Spleen (tissue), 11 donors: ENCODE measurements around the gene HTATSF1. TPM values are rescaled to one million over a fixed set of nuclear protein-coding genes. Genes with fewer than 3 reads are reported as not detected.

Experiments used
- DNase-seq: peaks from one replicate; pipeline ENCODE4 v3.0.0-alpha.2; 2020
- H3K27ac ChIP-seq, 8 donors: fragments of 200-600 bp; sonication (generic) in 7 of 8; 1 replicate in 4 of 8; 2 replicates in 4 of 8; pipeline versions ENCODE4 v1.5.0 to v1.8.0; 2016 to 2021; ENCODE audit warnings: inconsistent platforms in 4 of 8, mild to moderate bottlenecking in 4 of 8, moderate library complexity in 1 of 8
- H3K27me3 ChIP-seq, 7 donors: fragments of 200-600 bp; sonication (generic) in 6 of 7; replicated peaks in 1 of 7; 1 replicate in 4 of 7; 2 replicates in 3 of 7; pipeline versions ENCODE4 v1.5.0 to v1.8.0; 2016 to 2021; ENCODE audit warnings: inconsistent platforms in 3 of 7, mild to moderate bottlenecking in 1 of 7
- H3K36me3 ChIP-seq, 6 donors: fragments of 200-600 bp; sonication (generic) in 5 of 6; 1 replicate in 4 of 6; 2 replicates in 2 of 6; pipeline versions ENCODE4 v1.5.0 to v1.8.0; 2016 to 2021; ENCODE audit warnings: inconsistent platforms in 2 of 6
- H3K4me1 ChIP-seq, 6 donors: fragments of 200-600 bp; sonication (generic) in 5 of 6; 1 replicate in 3 of 6; 2 replicates in 3 of 6; pipeline versions ENCODE4 v1.5.0 to v1.8.0; 2016 to 2021; ENCODE audit warnings: inconsistent platforms in 3 of 6
- H3K4me3 ChIP-seq, 8 donors: fragments of 200-600 bp; sonication (generic) in 7 of 8; 1 replicate in 4 of 8; 2 replicates in 4 of 8; pipeline versions ENCODE4 v1.5.0 to v1.8.0; 2016 to 2021; ENCODE audit warnings: inconsistent platforms in 4 of 8, mild to moderate bottlenecking in 4 of 8, moderate library complexity in 2 of 8
- H3K9me3 ChIP-seq, 8 donors: fragments of 200-600 bp; sonication (generic) in 7 of 8; 1 replicate in 4 of 8; 2 replicates in 4 of 8; pipeline versions ENCODE4 v1.5.0 to v1.8.0; 2016 to 2021; ENCODE audit warnings: inconsistent platforms in 4 of 8
- POLR2A ChIP-seq, 3 donors: fragments of 450-650 bp; IDR thresholded peaks; one replicate each; pipeline ENCODE4 v1.5.1; 2017; ENCODE audit warnings: antibody characterized with exemption in 3 of 3, mild to moderate bottlenecking in 1 of 3
- POLR2AphosphoS5 ChIP-seq, 3 donors: sonication (generic); formaldehyde crosslinking; IDR thresholded peaks; one replicate each; pipeline ENCODE4 v1.5.1; 2017; ENCODE audit warnings: antibody characterized with exemption in 3 of 3
- WGBS, 5 donors: extraction: QIAGEN DNeasy Blood & Tissue Kit in 3 of 5; methylation state at CpG; one replicate each; pipeline versions ENCODE4 v1.1.5 to v1.1.7; 2013 to 2018; 5-methylcytosine and 5-hydroxymethylcytosine counted together
- intact Hi-C: fragments of 100-400 bp; cut with DNase I; formaldehyde crosslinking; loops from one replicate; pipeline ENCODE4 v1.15.0; 2023; ENCODE audit warnings: low total_unique reads
- polyA plus RNA-seq, 3 donors: library from polyadenylated mRNA; stranded (reverse); fragments of 200-250 nt; gene quantifications; one replicate each; pipeline ENCODE4 v1.2.1, GENCODE V29; 2013
- total RNA-seq, 7 donors: library from RNA; depleted of rRNA in 3 of 7; stranded (reverse); fragments of >200 nt in 3 of 7; fragmentation: NEBNext Ultra II Directional in 4 of 7; extraction: Animal tissue kit (Norgen Biotek cat#: 25700) in 4 of 7; gene quantifications; one replicate each; pipeline versions ENCODE4 v1.1.0 to v1.2.1, GENCODE V29; 2016 to 2021
- TF ChIP-seq, protein P1 (sequence below), 11 experiments: fragments of 200-600 bp in 7 of 11; fragments of 450-650 bp in 4 of 11; sonication (generic) in 4 of 11; IDR thresholded peaks in 8 of 11; conservative IDR thresholded peaks in 3 of 11; 1 replicate in 7 of 11; 2 replicates in 4 of 11; pipeline versions ENCODE4 v1.4.0 to v1.8.0; 2016 to 2021; ENCODE audit warnings: antibody characterized with exemption in 11 of 11, inconsistent platforms in 4 of 11, mild to moderate bottlenecking in 1 of 11
- donor health status: healthy with polysubstance abuse.
- donor health status: DM: no; HTN: no; CAD: no; lungs with moderate emphysema.
- donor health status: DM: no; HTN: no; CAD: no.
- donor health status: Bipolar disorder and iron deficiency.
- donor health status: healthy.
- donor health status: DM: no; HTN: no; CAD: no.
- donor health status: DM: yes; HTN: yes; CAD: no.

HTATSF1 gene
- total and polyA plus RNA-seq, 10 donors: 15.8 to 40.5 (median 25.5) TPM

- WGBS, 5 donors: 44 to 64% (median 61%) methylated on average over 2 of the region's 2 CpGs
- intact Hi-C loops: no loop called here
- no peak for DNase-seq
These were observed 28.6 kb downstream of the HTATSF1 start for GRCh38 chrX:136525738-136526606.

DNA sequence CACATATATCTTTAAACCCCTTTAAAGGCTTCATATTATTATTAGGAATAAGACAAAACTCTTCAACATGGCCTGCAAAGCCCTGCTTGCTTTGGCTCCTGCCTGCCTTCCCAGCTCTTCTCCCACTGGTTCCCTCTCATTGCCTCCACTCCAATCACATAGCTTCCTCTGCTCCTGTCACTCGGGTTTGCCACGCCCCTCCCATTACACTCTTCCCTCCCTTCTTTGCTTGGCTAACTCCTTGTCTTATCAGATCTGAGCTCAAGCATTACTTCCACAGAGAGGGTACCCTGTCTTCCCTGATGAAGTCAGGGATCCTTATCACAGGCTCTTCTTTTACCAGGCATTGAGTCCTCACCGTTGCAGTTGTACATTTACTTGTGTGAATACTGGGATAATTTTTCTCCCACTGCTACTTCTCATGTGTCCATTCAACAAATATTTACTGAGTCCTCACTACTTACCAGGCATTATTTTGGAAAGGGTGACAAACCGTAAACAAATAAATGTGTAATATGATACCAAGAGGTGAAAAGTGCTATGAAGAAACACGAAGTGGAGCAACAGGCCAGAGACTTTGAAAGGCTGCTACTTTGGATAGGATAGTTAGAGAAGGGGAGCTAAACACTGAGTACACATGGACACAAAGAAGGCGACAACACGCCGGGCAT lies 31.4 kb downstream of the HTATSF1 start:
- TF ChIP-seq, protein P1, sequence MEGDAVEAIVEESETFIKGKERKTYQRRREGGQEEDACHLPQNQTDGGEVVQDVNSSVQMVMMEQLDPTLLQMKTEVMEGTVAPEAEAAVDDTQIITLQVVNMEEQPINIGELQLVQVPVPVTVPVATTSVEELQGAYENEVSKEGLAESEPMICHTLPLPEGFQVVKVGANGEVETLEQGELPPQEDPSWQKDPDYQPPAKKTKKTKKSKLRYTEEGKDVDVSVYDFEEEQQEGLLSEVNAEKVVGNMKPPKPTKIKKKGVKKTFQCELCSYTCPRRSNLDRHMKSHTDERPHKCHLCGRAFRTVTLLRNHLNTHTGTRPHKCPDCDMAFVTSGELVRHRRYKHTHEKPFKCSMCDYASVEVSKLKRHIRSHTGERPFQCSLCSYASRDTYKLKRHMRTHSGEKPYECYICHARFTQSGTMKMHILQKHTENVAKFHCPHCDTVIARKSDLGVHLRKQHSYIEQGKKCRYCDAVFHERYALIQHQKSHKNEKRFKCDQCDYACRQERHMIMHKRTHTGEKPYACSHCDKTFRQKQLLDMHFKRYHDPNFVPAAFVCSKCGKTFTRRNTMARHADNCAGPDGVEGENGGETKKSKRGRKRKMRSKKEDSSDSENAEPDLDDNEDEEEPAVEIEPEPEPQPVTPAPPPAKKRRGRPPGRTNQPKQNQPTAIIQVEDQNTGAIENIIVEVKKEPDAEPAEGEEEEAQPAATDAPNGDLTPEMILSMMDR (IDR thresholded peaks at IDR 0.05 in 8 of 11, conservative IDR thresholded peaks at IDR 0.05 in 3 of 11): no peak
- TF ChIP-seq POLR2A (IDR thresholded peaks at IDR 0.05) (no peak), POLR2AphosphoS5 (IDR thresholded peaks at IDR 0.05) (no peak)
- WGBS, 5 donors: 71 to 88% (median 81%) methylated on average over 8 of the region's 8 CpGs

More at GRCh38 chrX:136525738-136526606, 28.6 kb downstream of the HTATSF1 start:
- no peaks in the 10 kb centered on the region for H3K4me1 ChIP-seq
- H3K4me3 ChIP-seq: no peak overlapping the region
- H3K9me3 ChIP-seq: no peaks in the 10 kb centered on the region
- no peaks in the 10 kb centered on the region for H3K36me3 ChIP-seq
- H3K27ac ChIP-seq: no peak overlapping the region
- TF ChIP-seq POLR2A (IDR thresholded peaks at IDR 0.05): no peak
- no peak for TF ChIP-seq POLR2AphosphoS5 (IDR thresholded peaks at IDR 0.05)
- TF ChIP-seq, protein P1 (IDR thresholded peaks at IDR 0.05 in 8 of 11, conservative IDR thresholded peaks at IDR 0.05 in 3 of 11): no peak
- no peaks in the 10 kb centered on the region for H3K27me3 ChIP-seq

DNA sequence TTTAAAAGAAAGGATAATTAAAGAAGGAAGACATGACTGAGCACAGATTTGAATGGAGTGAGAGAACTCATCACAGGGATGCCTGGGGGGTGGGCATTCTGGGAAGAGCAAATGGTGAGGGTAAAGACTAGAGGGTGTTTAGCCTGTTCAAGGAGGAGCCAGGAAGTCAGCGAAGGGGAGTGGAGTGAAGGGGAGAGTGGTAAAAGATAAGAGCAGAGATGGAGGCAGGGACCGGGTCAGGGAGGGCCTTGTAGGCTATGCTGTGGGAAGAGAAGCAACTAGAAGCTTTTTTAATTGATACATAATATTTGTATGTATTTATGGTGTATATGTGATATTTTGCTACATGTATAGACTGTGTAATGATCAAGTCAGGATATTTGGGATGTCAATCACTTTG lies 32.4 kb downstream of the HTATSF1 start:
- intact Hi-C loops: no loop called here
- no peak for DNase-seq
- Histone ChIP-seq H3K27ac (no peak overlapping the region), H3K4me1 (no peaks in the 10 kb centered on the region), H3K36me3 (no peaks in the 10 kb centered on the region), H3K4me3 (no peak overlapping the region), H3K9me3 (no peaks in the 10 kb centered on the region), H3K27me3 (no peaks in the 10 kb centered on the region)
- 52 to 71% (median 55%) methylated on average over 2 of the region's 2 CpGs for WGBS, 5 donors
- no peak for TF ChIP-seq POLR2A (IDR thresholded peaks at IDR 0.05)
- TF ChIP-seq, protein P1 (IDR thresholded peaks at IDR 0.05 in 8 of 11, conservative IDR thresholded peaks at IDR 0.05 in 3 of 11): no peak

More for the DNA sequence above, 31.4 kb downstream of the HTATSF1 start:
- Histone ChIP-seq H3K9me3 (no peaks in the 10 kb centered on the region), H3K27me3 (no peaks in the 10 kb centered on the region), H3K27ac (no peak overlapping the region), H3K4me3 (no peak overlapping the region), H3K36me3 (no peaks in the 10 kb centered on the region), H3K4me1 (no peaks in the 10 kb centered on the region)
- no peak for DNase-seq
- intact Hi-C loops: no loop called here

- Histone ChIP-seq H3K27me3 (peaks cover 0 to 3% (median 0%) of the 10 kb centered on the region in 7 donors), H3K4me1 (no peaks in the 10 kb centered on the region), H3K4me3 (no peak within 1 kb of the TSS), H3K9me3 (no peaks in the 10 kb centered on the region), H3K36me3 (no peaks in the 10 kb centered on the region), H3K27ac (no peak within 1 kb of the TSS)
- TF ChIP-seq POLR2AphosphoS5 (IDR thresholded peaks at IDR 0.05): no peak
- TF ChIP-seq POLR2A (IDR thresholded peaks at IDR 0.05): no peak
- TF ChIP-seq, protein P1 (IDR thresholded peaks at IDR 0.05 in 8 of 11, conservative IDR thresholded peaks at IDR 0.05 in 3 of 11): no peak
- 74 to 96% (median 88%) methylated on average over 3 of the region's 3 CpGs for WGBS, 5 donors
- intact Hi-C loops: no loop called here
- no peak for DNase-seq
These were observed 34.6 kb downstream of the HTATSF1 start, which contains the start of gene VGLL1 for GRCh38 chrX:136531951-136532350. TSS of gene VGLL1 (plus strand) at chrX:136532215. CDS start at chrX:136536021, 3,806 bp downstream.
